IMR-90 (cell line): ENCODE measurements around the gene AKAP8L. TPM values are rescaled to one million over a fixed set of nuclear protein-coding genes. Genes with fewer than 3 reads are reported as not detected.

ENCODE experiments used
- RAD21 ChIP-seq: IDR thresholded peaks from 2 replicates; pipeline ENCODE4 v1.6.1; 2012; ENCODE audit warnings: low read length, improper control_type of control experiment
- RCOR1 ChIP-seq: IDR thresholded peaks from 2 replicates; pipeline ENCODE4 v1.6.1; 2012; ENCODE audit warnings: mild to moderate bottlenecking, low read length, improper control_type of control experiment; ENCODE audit not compliant: insufficient replicate concordance
- polyA plus RNA-seq, 3 experiments: library from polyadenylated mRNA; depleted of rRNA; stranded (reverse); fragments of >200 nt; gene quantifications; 2 replicates each; pipeline ENCODE4 v1.2.3, GENCODE V29; 2012; ENCODE audit warnings: low replicate concordance in 1 of 3
- total RNA-seq: library from RNA; depleted of rRNA; stranded (reverse); fragments of >200 nt; gene quantifications from 2 replicates; pipeline ENCODE4 v1.2.3, GENCODE V29; 2012
- TF ChIP-seq, protein P1 (sequence below): fragments of 150-350 bp; IDR thresholded peaks from 2 replicates; pipeline ENCODE4 v1.6.1; 2016; ENCODE audit warnings: low read depth, mild to moderate bottlenecking, low read length, moderate library complexity, borderline replicate concordance

Gene AKAP8L
- total and polyA plus RNA-seq, 2 of the 4 experiments (the other 2 are of a cell fraction): 43.1 to 44.6 TPM

DNA sequence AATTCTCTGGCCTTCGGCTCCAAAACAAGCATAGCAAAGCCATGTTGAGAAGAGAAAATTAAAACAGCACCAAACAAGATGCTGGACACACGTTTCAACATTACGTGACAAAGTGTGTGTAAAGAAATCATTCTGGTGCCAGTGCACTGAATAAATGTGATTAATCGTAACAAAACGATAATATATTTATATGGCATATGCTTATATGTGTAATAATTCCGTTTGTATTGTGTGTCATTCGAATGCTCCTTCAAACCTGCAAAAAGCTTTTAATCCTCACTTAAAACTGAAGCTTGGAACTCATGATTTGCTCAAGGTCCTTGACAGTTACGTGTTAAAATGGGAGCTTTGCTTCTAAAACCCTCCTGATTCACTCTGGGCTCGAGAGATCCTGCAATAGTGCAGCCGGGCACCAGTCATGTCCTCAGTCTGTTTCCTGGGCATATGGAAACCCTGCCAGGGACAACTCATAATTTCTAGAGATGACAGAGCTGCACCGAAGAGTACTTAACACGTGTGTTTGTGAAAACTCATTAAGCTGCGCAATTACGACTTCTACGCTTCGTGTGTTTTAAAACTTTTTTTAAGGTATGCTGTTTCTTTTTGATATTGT, 731 bp upstream of the AKAP8L start (continued):
- TF ChIP-seq, protein P1, sequence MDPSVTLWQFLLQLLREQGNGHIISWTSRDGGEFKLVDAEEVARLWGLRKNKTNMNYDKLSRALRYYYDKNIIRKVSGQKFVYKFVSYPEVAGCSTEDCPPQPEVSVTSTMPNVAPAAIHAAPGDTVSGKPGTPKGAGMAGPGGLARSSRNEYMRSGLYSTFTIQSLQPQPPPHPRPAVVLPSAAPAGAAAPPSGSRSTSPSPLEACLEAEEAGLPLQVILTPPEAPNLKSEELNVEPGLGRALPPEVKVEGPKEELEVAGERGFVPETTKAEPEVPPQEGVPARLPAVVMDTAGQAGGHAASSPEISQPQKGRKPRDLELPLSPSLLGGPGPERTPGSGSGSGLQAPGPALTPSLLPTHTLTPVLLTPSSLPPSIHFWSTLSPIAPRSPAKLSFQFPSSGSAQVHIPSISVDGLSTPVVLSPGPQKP: no peak
- no peak for TF ChIP-seq RAD21
- TF ChIP-seq RCOR1: no peak
